DMS 273 (cell line): ENCODE results near the gene PTPN21.
"Not testable (repeated sequence)": the region's sequence is repeated elsewhere in the genome, so short reads cannot be mapped to it uniquely, and the experiment has no call there.

Experiments
- DNase-seq: peaks from one replicate; lab custom pipeline; 2025; ENCODE audit not compliant: unreplicated experiment; lab: John Stamatoyannopoulos, UW

PTPN21 gene

GRCh38 chr14:88552876-88553275, 1.9 kb downstream of the PTPN21 start:
- no peak for DNase-seq

- peak; percentile 57 for DNase-seq
Measured at GRCh38 chr14:88551980-88552431, 2.8 kb downstream of the PTPN21 start.

- DNase-seq = peak; percentile 97
Measured at GRCh38 chr14:88551094-88551870, 3.5 kb downstream of the PTPN21 start.

GRCh38 chr14:88550078-88550477, 4.7 kb downstream of the PTPN21 start:
- DNase-seq = no peak

GRCh38 chr14:88547386-88547780, 7.4 kb downstream of the PTPN21 start:
- DNase-seq = no peak

- DNase-seq = peak; percentile 52
Measured at GRCh38 chr14:88546621-88547385, 8.0 kb downstream of the PTPN21 start.

GRCh38 chr14:88545256-88545655, 9.6 kb downstream of the PTPN21 start:
- DNase-seq = no peak

GRCh38 chr14:88542857-88543795, 11.7 kb downstream of the PTPN21 start:
- DNase-seq = no peak

GRCh38 chr14:88541324-88541723, 13.5 kb downstream of the PTPN21 start:
- no peak for DNase-seq

- no peak for DNase-seq
Measured at GRCh38 chr14:88535813-88536212, 19.0 kb downstream of the PTPN21 start.

GRCh38 chr14:88535149-88535548, 19.7 kb downstream of the PTPN21 start:
- DNase-seq = peak; percentile 11

GRCh38 chr14:88533064-88533602, 21.7 kb downstream of the PTPN21 start:
- no peak for DNase-seq

- not testable (repeated sequence) for DNase-seq
Measured at GRCh38 chr14:88529889-88530288, 24.9 kb downstream of the PTPN21 start.

GRCh38 chr14:88522393-88522792, 32.4 kb downstream of the PTPN21 start:
- DNase-seq = no peak

- DNase-seq = no peak
Measured at GRCh38 chr14:88521818-88522217, 33.0 kb downstream of the PTPN21 start.

GRCh38 chr14:88519907-88520306, 34.9 kb downstream of the PTPN21 start:
- no peak for DNase-seq

- no peak for DNase-seq
Measured at GRCh38 chr14:88518592-88519512, 36.0 kb downstream of the PTPN21 start.

- DNase-seq = no peak
Measured at GRCh38 chr14:88516861-88517357, 37.9 kb downstream of the PTPN21 start.

- no peak for DNase-seq
Measured at GRCh38 chr14:88515499-88516221, 39.1 kb downstream of the PTPN21 start.
